ENCODE results near the gene SRCIN1. TPM values are rescaled to one million over a fixed set of nuclear protein-coding genes. Genes with fewer than 3 reads are reported as not detected.

The SRCIN1 gene
- total RNA-seq, 1 experiment from 2014 or later = 25.8 TPM

- Histone ChIP-seq H3K9me3 (no peaks in the 10 kb centered on the region), H3K4me1 (peaks cover 13% of the 10 kb centered on the region), H3K36me3 (ENCODE audit: control insufficient read depth, insufficient read depth, low read length) (no peaks in the 10 kb centered on the region; the same call in 1 of the 2 replicates), H3K27me3 (replicated peaks; ENCODE audit: control insufficient read depth, insufficient read depth, low read length) (no peaks in the 10 kb centered on the region), H3K4me3 (ENCODE audit: low read depth, low read length) (no peak overlapping the region)
- ChIA-PET CTCF (interaction anchor here (1.1 kb wide), 1 partner anchor 43 kb away, joined by 6 read pairs; the partner anchor contains the start of gene SRCIN1), POLR2A (no interaction called here)
- H3K4me1 Mint-ChIP-seq (ENCODE audit: low read depth, unreplicated experiment) = no peaks in the 10 kb centered on the region
- intact Hi-C loops (cut with micrococcal nuclease; ENCODE audit: unreplicated experiment) = no loop called here
- no peak for TF ChIP-seq CTCF (IDR thresholded peaks at IDR 0.05; ENCODE audit: insufficient read depth in 1 of 2, low read depth in 1 of 2, low read length in 1 of 2, severe bottlenecking in 1 of 2, unreplicated experiment in 1 of 2)
- no peaks in the 10 kb centered on the region for H3K9me3 Mint-ChIP-seq (ENCODE audit: unreplicated experiment)
- no peak overlapping the region for H3K4me3 Mint-ChIP-seq (ENCODE audit: unreplicated experiment)
- H3K27me3 Mint-ChIP-seq (ENCODE audit: insufficient read depth, unreplicated experiment) = no peaks in the 10 kb centered on the region
- H3K27ac Mint-ChIP-seq (ENCODE audit: unreplicated experiment) = no peak overlapping the region
- peaks cover 22% of the 10 kb centered on the region for H3K36me3 Mint-ChIP-seq (ENCODE audit: insufficient read depth, unreplicated experiment)
- no TSS peak for BruUV-seq (replicated peaks)
- no peak for DNase-seq
Observed at GRCh38 chr17:38562903-38563302, 42.8 kb downstream of the SRCIN1 start.

- intact Hi-C loops (cut with micrococcal nuclease; ENCODE audit: unreplicated experiment) = no loop called here
- Mint-ChIP-seq H3K4me3 (ENCODE audit: unreplicated experiment) (no peak overlapping the region), H3K27ac (ENCODE audit: unreplicated experiment) (no peak overlapping the region), H3K36me3 (ENCODE audit: insufficient read depth, unreplicated experiment) (peaks cover 22% of the 10 kb centered on the region), H3K9me3 (ENCODE audit: unreplicated experiment) (no peaks in the 10 kb centered on the region), H3K4me1 (ENCODE audit: low read depth, unreplicated experiment) (no peaks in the 10 kb centered on the region), H3K27me3 (ENCODE audit: insufficient read depth, unreplicated experiment) (no peaks in the 10 kb centered on the region)
- BruUV-seq (replicated peaks) = no TSS peak
- Histone ChIP-seq H3K4me3 (ENCODE audit: low read depth, low read length) (no peak overlapping the region), H3K9me3 (no peaks in the 10 kb centered on the region), H3K36me3 (ENCODE audit: control insufficient read depth, insufficient read depth, low read length) (no peaks in the 10 kb centered on the region; the same call in 1 of the 2 replicates), H3K27me3 (replicated peaks; ENCODE audit: control insufficient read depth, insufficient read depth, low read length) (no peaks in the 10 kb centered on the region), H3K4me1 (peaks cover 13% of the 10 kb centered on the region)
- DNase-seq = no peak
- no peak for TF ChIP-seq CTCF (IDR thresholded peaks at IDR 0.05; ENCODE audit: insufficient read depth in 1 of 2, low read depth in 1 of 2, low read length in 1 of 2, severe bottlenecking in 1 of 2, unreplicated experiment in 1 of 2)
- POLR2A ChIA-PET = no interaction called here
- CTCF ChIA-PET = no interaction called here
Observed at GRCh38 chr17:38562215-38562569, 43.6 kb downstream of the SRCIN1 start.

- H3K9me3 ChIP-seq = no peaks in the 10 kb centered on the region
- Mint-ChIP-seq H3K9me3 (ENCODE audit: unreplicated experiment) (no peaks in the 10 kb centered on the region), H3K36me3 (ENCODE audit: insufficient read depth, unreplicated experiment) (peaks cover 22% of the 10 kb centered on the region), H3K4me1 (ENCODE audit: low read depth, unreplicated experiment) (no peaks in the 10 kb centered on the region), H3K4me3 (ENCODE audit: unreplicated experiment) (no peak overlapping the region), H3K27ac (ENCODE audit: unreplicated experiment) (no peak overlapping the region), H3K27me3 (ENCODE audit: insufficient read depth, unreplicated experiment) (no peaks in the 10 kb centered on the region)
- no TSS peak for BruUV-seq (replicated peaks)
- H3K27me3 ChIP-seq (replicated peaks; ENCODE audit: control insufficient read depth, insufficient read depth, low read length) = no peaks in the 10 kb centered on the region
- no peak for TF ChIP-seq CTCF (IDR thresholded peaks at IDR 0.05; ENCODE audit: insufficient read depth in 1 of 2, low read depth in 1 of 2, low read length in 1 of 2, severe bottlenecking in 1 of 2, unreplicated experiment in 1 of 2)
- no peak for DNase-seq
- intact Hi-C loops (cut with micrococcal nuclease; ENCODE audit: unreplicated experiment) = no loop called here
- H3K4me3 ChIP-seq (ENCODE audit: low read depth, low read length) = no peak overlapping the region
- H3K36me3 ChIP-seq (ENCODE audit: control insufficient read depth, insufficient read depth, low read length) = no peaks in the 10 kb centered on the region; the same call in 1 of the 2 replicates
- CTCF ChIA-PET = interaction anchor here (0.6 to 1.4 kb wide), 5 partner anchors 23 to 106 kb away, joined by 3 to 5 read pairs (median 4); no protein-coding TSS in a partner anchor
- POLR2A ChIA-PET = no interaction called here
- peaks cover 13% of the 10 kb centered on the region for H3K4me1 ChIP-seq
Observed at GRCh38 chr17:38561416-38562214, 44.1 kb downstream of the SRCIN1 start.
